Ecto neural progenitor cell (in vitro differentiated cells): ENCODE data around the gene EPHB6.

ENCODE experiments used
- DNase-seq: peaks from one replicate; pipeline ENCODE4 v3.0.0-alpha.2; 2018; ENCODE audit warnings: low spot score

The EPHB6 gene, protein sequence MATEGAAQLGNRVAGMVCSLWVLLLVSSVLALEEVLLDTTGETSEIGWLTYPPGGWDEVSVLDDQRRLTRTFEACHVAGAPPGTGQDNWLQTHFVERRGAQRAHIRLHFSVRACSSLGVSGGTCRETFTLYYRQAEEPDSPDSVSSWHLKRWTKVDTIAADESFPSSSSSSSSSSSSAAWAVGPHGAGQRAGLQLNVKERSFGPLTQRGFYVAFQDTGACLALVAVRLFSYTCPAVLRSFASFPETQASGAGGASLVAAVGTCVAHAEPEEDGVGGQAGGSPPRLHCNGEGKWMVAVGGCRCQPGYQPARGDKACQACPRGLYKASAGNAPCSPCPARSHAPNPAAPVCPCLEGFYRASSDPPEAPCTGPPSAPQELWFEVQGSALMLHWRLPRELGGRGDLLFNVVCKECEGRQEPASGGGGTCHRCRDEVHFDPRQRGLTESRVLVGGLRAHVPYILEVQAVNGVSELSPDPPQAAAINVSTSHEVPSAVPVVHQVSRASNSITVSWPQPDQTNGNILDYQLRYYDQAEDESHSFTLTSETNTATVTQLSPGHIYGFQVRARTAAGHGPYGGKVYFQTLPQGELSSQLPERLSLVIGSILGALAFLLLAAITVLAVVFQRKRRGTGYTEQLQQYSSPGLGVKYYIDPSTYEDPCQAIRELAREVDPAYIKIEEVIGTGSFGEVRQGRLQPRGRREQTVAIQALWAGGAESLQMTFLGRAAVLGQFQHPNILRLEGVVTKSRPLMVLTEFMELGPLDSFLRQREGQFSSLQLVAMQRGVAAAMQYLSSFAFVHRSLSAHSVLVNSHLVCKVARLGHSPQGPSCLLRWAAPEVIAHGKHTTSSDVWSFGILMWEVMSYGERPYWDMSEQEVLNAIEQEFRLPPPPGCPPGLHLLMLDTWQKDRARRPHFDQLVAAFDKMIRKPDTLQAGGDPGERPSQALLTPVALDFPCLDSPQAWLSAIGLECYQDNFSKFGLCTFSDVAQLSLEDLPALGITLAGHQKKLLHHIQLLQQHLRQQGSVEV

DNA sequence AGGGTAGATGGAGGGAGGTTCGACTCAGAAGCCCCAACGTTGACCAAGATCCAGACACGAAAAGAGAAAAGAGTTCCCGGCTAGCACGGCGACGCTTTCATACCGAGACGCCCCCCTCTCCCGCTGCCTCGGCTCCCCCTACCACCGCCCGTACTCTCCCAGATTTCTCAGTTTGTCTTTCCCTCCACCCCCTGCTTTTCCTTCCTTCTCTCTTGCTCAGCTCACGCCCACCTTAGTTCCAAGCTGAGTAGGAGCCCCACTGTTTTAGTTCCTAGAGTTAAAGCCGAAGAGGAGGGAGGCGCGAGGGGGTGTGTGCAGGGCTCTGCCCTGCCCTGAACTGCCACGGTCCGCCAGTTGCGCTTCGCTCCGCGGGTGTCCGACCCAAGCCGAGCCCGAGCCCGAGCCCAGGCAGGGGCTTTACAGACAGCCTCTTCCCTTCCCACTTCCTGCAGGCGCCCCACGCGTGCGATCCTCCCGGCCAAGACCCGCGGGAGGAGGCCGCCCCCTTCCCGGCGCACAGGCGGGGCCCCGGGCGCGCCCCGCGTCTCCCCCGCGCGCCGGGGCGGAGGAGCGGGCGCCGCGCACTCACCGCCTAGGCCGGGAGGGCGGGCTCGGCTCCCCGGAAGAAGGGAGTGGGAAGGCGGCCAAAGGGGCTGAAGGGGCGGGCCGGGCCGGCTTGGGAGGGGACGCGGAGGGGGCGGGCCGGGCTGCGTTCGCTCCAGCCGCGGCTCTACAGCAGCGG is at the start of gene EPHB6:
Gene EPHB6, plus strand, starts transcription at position 705 of the 742 bp plus-strand sequence. CDS start 8,152 bp downstream, outside the sequence.
- peak; percentile 81 for DNase-seq

DNA sequence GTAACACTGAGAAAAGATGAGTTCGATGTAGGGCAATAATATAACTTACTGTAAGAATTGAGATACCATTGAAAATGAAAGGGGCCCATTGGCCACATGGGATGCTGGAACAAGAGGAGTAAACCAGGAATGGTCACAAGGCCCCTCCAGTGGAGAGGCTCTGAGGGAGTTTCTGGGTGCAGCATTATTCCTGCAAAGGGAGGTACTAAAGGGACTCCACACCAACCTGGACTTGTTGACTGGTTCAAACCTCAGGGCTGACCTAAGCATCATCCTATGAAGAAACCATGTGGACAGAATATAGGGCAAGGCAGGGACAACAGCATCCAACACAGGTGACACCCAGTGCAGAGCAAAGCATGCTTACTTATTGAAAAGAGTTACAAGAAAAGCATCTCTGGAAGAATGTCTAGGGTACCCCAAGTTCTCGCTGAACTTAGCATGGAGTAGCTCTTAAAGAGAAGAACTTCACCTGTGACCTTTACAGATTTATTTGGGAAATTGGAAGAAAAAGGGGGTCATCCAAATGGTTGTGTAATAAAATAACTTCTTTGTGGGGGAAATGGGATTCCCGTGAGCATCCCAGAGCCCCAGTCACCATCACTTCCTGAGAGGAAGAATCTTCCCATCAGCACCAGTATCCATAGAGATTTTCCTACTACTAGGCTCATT is 49.4 kb upstream of the EPHB6 start:
- no peak for DNase-seq

DNA sequence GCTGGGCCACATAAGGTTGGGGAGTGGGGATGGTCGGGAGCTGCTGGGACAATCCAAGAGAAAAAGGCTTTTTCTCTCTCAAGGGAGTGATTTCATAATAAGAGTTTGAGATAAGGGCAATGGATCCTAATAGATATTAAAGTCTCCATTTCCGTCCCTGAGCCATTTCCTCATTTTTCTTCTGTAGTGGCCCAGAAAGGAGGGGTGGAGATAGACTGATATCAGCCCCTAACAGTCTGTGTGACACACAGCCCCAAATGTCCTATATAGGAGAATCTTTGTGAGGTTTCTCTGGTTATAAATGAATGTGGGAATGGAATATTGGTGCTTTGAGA is 48.9 kb upstream of the EPHB6 start:
- no peak for DNase-seq

DNA sequence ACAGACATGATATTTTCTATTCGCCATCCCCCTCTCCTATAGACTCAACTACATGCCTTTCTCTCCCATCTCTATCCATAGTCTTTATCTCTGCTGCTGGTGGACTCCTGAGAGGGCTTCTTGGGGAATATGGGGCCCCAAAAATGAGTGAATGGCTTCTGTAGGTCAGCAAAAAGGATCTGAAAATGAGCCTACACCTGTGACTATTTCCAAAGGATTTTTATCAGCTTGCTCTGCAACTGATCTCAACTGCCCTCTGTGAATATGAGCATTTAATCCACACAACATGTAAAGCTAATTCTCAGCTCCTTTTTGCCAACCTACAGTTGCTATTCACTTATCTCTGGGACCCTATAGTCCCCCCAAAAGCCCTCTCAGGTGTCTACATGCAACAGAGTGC is 47.9 kb upstream of the EPHB6 start:
- no peak for DNase-seq

DNA sequence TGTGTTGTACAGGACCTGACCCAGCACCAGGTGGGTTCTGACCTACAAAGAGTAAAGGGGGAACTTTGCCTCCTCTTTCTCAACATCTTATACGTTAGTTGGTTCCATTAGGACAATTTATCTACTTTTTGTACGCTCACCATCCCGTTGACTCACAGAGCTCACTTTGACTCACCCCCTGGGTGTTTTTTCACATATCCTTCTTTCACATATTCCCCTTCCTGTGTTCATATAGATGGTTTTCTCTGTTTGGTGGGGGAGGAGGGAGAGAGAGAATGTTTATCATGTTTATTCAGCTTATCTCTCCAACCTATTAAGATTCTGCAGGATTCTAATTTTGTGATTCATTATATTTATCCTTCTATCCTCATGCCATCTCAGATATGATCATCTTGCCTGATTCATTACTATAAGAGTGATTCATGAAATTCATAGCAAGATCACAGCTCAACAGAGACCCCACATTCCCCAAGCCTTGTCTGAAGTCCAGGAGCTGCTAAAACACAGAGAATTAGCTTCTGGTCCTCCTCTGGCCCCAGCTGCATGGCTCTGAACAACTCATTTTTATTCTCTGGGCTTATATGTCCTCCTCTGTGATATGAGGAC is 46.9 kb upstream of the EPHB6 start:
- no peak for DNase-seq

DNA sequence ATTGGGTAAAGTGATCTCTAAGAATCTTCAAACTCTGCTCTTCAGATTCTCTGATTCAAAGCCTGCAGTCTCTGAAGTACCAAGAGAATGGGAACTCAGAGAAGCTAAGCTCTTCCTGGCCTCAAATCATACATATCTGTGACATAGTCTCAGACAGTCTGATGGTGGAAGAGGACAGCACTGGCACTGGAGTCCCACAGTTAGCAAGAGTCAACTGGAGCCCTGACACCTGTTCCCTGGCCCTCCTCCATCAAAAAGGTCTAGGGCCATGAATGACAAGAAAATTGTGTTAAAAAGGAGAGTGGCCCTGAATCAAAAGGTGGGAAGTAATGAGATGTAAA is 46.4 kb upstream of the EPHB6 start:
- DNase-seq = no peak

DNA sequence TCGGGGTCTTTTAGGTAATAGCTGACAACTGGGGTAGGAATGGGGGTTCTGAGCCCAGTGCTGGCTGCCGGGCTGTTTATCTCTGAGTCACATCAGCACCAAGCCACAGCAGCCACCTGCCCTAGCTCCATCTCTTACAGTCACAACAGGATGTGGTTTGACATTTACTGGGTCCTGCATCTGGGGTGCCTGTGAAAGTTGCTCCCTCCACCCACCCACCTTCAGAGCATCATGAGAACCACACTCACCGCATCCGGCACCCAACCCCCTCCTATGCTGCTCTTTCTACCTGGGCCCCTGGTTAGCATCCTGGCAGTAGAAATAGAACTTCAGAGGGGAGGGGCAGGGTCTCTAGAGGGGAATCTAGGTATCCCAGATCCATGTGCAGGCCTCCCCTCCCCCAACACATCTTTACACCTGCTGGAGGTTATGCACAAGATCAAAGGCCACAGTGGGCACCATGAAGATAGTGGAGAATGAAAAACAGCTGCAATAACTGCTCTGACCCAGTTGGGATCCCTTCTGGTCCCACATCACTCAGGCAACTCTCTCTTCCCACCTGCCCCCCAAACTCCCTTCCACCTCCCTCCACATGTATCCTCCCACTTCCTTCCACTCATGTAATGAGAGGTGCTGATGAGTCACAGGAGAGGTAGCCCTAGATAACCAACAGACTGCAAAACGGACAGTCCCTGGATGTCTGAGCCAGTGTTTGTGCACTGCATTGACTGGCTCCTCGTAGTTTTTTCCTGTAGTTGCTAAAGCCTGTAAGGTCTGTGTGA is 45.9 kb upstream of the EPHB6 start:
- DNase-seq = no peak

DNA sequence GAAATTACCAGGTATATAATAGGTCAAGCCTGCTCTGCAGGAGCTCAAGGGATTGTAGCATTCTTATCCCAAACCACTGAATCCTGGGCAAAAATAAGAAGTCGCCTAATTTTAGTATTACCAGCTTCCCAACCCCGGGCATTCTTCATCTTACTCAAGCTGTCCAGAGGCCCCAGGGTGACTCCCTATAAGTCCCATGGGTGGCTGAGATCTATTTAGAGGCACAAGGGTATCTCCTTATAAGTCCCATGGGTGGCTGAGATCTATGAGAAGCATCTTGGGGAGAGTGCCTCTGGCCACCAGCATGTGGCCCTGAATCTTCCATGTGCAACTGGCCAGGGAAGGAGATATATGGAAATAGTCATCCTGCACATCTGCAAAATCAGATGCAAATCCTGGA is 45.2 kb upstream of the EPHB6 start:
- DNase-seq = no peak

DNA sequence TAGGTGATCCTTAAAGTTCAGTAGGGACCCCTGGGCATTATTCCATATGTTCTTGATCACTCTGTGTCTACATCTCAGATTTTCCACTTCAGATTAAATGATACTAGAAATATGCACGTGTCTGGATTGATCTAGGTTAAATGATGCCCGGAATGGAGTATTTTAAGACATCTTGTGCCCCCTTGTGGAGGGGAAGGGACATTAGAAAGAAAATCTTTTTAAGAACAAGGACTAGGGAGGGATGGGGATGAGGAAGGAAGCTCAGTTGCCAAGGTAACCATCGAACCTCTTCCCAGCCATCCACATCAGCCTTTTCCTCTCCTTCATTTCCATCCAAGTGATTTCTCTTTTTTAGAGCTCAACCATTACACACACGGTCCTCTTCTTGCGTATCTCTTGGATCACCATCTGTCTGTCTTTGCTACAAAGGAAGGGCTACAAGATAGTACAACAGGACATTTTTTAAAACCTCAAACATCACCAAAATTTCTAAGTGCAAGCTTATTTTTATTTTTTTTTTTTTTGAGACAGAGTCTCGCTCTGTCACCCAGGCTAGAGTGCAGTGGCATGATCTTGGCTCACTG is 43.6 kb upstream of the EPHB6 start:
- DNase-seq = no peak

DNA sequence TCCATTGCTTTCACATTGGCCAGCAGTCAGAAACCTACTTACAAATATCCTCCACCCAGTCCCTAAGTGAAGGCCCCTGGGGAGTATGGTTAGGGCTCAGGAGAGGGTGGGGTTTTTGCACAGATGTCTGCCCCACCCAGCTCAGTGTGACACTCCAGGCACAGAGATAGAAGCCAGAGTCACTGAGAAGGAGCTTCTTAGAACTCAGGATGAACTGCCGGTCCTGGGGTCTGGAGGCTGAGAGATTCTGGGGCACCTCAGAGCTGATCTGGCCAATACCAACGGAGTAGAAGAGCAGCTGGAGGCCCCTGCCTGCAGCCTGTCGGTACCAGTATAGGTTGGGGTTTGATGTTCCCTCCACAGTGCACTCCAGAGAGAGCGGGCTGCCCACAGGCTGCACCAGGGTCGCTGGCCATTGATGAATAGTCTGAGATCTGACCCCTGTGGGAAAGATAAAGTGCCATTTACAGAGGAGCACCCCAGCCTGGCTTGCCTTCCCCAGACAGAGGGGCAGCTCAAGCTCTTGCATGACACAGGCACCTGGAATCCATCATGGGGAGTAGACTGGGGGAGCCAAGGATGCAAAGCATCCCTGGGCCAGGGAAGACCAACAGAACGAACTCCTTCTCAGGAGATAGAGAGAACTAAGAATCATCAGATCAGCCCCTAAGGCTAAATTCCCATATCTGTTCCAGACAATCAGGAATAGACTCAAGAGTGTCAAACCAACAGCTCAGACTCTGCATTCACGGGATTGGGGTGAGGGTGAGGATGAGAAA is 42.2 kb upstream of the EPHB6 start:
- no peak for DNase-seq

DNA sequence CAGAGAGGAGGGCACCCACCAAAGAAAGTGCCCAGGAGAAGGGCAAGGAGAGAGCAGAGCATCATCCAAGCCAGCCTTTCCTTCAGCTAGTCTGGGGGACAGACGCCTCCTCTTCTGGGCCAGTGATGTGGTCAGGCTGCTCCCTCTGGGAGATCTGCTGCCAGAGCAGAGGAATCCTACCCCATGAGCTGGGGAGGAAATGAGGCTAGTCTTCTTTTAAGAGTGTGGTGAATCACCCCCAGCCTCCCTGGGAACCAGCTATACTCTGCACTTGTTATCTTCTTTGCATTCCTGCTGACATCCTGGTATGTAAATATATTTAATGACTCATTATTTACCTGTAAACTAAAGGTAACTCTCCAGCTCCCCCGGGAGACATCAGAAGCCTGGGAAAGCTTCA is 41.6 kb upstream of the EPHB6 start:
- DNase-seq = no peak

DNA sequence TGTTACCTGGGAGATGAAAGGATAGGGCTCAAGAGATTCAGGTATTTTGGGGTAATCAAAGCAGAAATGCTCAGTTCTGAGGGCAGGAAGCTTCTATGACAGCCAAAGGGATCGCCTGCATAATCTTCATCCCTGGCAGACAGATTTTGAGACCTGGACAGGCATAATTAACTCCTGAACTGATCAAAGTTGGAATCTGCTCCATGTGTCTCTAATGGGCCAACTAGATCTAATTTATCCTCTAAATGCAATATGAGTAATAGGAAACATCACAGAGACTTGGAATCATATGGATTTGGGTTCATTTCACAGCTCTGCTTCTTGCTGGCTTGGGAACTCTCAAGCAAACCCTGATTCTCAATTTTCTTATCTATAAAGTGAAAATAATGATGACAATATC is 41.2 kb upstream of the EPHB6 start:
- DNase-seq = no peak

DNA sequence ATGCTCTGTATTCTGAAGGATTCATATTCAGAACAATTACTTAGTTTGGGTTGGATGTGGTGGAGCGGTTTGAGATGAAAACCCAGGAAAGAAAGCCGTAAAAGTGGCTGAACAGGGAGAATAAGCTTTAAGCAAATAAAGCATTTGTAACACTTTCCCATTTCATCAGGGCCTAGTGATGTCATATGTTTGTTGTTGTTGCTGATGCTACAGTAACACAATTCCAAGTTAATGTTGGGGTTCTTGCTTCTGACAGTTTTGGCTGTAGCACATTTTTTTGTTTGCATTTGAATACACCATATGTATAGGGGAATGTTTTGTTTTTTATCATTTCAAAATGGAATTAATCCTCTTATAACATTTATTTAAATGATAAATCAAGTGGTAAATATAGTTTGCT is 40.4 kb upstream of the EPHB6 start:
- no peak for DNase-seq

DNA sequence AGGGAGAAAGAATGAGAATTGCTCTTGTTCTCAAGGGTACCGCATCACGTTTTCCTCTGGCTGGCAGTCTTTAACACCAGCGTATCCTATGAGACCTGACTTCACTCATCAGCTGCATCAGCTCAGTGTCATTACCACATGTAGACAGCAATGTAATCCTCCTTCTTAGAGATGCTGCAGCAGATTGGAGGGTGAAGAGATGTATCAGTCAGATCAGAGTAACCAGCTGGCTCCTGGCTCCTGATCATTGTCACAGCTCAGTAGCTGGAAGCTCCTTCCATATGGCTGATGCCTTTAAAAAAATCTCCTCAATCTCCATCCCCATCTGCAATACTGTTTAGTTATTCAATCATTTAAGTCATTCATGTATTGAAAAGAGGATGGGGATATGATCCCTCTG is 39.7 kb upstream of the EPHB6 start:
- DNase-seq = no peak

DNA sequence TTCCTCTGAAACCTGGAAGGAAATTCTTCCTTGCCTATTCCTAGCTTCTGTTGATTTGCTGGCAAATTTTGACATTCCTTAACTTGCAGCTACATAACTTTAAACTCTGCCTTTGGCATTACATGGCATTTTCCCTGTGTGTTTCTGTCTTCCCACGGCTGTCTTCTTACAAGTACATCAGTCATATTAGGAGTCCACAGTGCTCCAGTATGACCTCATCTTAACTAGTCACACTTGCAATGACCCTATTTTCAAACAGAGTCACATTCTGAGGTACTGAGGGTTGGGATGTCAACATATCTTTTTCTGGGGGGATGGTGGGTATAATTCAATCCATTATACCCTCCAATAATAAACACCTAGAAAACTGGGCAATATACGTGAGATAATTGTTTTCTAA is 37.4 kb upstream of the EPHB6 start:
- no peak for DNase-seq

DNA sequence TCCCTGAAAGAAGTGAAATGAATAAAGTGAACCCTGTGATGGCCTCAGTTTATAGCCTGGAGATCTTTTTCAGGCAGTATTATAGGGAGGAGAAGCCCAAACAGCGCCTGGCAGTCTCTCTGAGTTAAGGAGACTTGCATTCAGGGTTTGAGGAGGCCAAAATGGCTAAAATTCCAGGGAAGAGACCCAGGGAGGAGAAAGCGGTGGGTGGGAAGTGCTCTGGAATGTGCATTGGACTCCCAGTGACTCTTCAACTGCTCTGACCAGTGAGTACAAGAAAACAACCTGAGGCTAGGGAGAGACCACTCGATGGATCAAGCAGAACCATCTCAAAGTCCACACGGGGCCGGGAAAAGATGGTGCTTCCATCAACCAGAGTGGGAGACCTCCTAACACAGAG is 35.3 kb upstream of the EPHB6 start:
- DNase-seq = no peak

DNA sequence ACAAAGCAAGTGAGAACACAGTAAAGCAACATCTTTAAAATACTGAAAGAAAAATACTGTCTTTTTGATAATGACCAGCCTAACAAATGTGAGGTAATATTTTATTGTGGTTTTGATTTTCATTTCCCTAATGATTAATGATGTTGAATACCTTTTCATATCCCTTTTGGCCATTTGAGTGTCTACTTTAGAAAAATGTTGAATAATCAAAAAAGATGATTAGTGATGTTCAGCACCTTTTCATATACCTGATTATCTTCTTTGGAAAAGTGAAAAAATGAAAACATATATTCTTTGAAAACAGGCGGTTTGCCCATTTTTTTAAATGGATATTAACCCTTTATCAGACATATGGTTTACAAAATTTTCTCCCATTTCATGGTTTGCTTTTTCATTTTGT is 32.2 kb upstream of the EPHB6 start:
- DNase-seq = no peak

DNA sequence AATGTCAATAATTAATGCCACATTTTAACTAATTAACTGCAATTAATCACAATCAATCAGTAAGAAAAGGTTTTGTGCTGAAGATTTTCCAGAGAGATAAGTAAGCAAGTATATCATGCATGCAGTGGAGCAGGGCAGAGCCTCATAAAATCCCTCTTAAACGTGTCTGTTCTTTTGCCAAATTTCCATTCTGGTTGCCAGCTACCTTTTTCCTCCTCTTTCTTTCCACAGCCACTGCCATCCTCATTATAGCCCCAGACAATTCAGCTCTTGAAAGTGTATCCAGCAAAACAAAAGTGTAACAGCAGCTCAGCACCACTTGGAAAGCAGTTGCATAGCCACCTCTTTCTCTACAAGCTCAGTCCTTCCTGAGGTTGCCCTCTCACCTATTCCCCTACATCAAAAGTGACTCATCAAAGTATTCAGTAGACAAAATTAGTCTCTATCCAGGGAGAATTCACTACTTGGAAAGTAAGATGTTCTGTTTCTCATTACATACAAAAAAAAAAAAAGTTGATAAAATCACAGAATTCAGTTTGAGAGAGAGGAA is 26.9 kb upstream of the EPHB6 start:
- DNase-seq = no peak

DNA sequence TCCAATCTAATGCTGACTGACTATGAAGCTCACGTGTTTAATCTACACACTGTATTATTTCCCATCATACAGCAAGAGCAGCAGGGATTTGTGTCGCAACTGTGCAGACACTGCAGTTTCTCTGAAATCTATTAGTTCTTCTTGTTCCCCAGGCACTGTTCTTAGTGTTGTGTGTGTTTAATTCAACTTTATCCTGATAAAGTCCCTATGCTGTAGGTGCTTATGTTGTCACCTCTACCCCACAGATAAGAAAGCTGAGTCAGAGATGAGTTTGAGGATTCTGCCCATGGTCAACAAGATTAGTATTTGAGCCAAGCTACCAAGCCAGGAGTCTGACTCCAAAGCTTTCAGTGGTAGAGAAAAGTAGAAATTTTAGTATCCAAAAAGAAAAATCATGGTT is 22.5 kb upstream of the EPHB6 start:
- no peak for DNase-seq
